ENCODE data around the gene RUNX2.

Gene RUNX2

DNA sequence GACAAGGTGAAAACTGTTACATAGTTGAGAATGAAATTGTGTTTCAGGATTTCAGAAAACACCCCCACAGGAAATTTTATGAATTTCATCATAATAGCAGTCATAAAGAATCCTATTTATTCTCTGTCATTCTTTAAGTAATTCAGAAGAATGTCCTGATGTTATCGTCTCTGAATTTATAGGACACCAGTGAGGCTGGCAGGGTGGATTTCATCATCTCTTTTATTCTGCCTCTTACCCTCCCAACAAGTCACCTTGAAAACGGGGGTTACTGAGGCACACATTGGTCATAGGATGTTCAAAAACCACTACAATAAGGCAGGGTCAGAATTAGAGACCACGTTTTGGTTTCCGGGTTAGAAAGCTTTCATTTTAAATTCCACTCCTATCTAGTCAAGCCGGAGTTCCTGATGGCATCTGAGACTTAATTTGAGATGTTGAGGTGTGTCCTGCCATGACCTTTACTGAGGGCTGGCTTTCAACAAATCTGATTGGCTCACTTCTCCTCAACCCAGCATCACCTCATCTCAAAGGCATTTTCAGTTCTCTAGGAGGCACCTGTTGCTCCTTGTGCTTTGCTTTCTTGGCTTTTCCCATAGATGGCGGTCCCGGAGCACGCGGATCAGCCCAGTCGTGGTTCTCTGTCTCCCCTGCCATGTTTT, 280.3 kb downstream of the RUNX2 start:
- in situ Hi-C loops (cut with MboI; ENCODE audit: low sequenced_read_pairs): no loop called here

DNA sequence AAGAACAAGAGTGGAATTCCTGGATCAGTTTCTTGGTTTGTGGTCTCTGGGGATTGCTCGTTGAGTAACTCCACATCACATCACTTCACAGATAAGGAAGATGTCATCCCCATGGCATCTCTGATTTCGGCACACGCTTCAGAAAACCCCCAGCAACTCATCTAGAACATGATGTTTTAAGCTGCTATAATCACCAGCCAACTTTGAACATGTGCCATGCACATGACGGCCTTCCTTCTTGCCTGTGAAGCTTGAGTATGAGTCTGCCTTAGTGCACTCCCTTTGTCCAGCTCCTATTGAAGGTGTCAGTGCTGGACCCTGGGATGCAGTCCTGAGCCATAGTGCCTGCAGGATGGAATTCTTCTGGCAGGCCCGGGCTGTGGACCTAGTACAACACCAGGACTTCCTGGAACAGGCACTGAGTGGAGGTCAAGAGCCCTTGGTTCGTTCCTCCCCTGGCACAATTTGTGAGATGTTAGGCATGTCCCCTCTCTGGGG, 281.1 kb downstream of the RUNX2 start:
- in situ Hi-C loops (cut with MboI; ENCODE audit: low sequenced_read_pairs): no loop called here

DNA sequence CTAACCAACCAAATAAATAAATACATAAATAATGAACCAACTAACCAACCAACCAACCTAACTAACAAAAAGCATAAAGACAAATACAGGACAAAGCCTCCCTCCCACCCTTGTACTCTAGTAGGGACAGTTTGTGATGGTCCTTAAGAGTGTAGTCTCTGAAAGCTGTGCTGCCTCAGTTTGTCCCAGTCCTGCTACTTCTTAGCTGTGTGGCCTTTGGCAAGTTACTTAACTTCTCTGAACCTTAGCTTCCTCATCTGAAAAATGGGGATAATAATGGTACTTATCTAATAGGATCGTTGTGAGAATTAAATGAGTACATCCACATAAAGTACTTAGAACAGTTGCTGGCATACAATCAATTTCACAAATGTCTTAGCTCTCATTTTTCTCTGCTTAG, 282.2 kb downstream of the RUNX2 start:
- in situ Hi-C loops (cut with MboI; ENCODE audit: low sequenced_read_pairs): no loop called here

DNA sequence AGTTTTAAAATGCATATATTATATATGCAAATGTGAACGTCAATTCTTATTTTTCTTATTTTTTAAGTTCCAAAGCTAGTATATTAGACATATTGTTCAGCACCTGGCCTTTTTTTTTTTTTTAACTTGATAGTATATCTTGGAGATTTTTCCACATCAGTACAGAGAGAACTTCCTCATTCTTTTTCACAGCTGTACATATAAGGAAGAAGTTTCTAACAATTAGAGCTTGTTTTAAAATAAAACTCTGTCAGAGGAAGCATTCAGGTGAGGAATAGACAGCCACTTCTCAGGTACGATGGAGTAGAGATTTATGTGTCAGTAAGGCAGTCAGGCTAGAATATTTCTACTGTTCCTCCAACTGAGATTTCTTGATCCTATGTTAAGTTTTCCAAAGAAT, 282.7 kb downstream of the RUNX2 start:
- in situ Hi-C loops (cut with MboI; ENCODE audit: low sequenced_read_pairs): no loop called here

DNA sequence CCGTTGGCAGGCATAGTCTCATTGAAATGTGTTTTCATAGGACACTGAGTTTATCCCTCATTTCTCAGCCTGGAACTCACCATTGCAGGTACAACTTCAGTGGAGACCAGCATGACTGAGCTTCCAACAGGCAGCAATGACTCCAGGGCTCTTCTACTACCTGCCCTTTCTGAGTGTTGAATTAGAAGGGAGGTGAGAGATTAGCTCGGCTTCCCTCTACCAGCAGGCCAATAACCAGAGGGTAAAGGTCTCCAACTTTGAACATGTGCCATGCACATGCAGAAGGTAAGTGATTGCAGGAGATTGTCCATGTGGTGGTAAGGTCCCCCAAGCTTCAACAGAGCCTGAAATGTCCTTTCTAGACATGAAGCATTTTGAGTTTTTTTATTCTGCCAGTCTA, 283.4 kb downstream of the RUNX2 start:
- in situ Hi-C loops (cut with MboI; ENCODE audit: low sequenced_read_pairs): no loop called here

DNA sequence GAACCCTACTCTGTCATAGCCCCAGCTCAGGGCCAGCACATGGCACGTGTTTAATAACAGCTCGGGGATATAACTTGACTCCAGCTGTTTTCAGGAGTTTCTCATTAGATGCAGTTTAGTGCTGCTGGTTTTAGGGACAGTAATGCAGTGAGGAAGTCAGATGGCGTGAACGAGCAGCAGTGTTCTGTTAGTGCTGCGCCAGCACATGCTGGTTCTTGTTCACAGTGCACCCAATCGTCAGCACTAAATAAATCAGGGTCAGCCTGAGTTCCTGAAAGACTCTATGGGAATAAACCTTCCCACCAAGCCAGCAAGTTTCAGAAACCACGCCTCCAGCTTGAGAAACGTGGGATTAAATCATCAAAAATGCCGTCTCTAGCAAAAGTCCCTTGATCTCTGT, 285.5 kb downstream of the RUNX2 start:
- in situ Hi-C loops (cut with MboI; ENCODE audit: low sequenced_read_pairs): no loop called here

DNA sequence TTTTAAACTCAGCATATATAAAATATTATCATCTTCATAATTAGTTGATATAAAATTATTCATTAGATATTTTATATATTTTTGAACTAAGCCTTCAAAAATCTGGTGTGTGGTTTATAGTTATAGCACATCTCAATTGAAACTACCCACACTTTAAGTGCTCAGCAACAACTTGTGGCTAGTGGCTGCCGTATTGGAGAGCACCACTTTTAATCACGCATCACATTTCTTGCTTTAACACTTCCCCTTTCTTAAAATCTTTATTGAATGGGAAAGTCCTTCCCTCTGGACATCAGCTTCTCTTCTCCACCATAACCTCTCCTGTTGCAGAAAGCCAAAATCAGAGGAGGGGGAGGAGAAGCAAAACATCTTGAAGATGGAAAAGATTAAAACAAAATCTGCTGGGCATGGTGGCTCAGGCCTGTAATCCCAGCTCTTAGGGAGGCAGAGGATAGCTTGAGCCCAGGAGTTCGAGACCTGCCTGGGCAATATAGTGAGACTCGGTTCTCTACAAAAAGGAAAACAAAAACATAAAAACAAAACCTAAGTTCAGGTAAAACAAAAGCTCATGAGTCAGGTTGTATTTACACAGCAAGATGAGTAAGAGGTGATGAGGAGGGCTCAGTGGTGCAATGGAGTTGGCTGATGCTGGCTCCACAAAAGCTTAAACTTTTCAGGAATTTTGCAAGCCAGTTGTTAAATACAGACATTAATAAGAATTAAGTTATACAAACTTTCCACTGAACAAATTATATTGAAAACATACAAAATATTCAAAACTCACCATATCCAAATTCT, 286.6 kb downstream of the RUNX2 start:
- in situ Hi-C loops (cut with MboI; ENCODE audit: low sequenced_read_pairs): no loop called here

DNA sequence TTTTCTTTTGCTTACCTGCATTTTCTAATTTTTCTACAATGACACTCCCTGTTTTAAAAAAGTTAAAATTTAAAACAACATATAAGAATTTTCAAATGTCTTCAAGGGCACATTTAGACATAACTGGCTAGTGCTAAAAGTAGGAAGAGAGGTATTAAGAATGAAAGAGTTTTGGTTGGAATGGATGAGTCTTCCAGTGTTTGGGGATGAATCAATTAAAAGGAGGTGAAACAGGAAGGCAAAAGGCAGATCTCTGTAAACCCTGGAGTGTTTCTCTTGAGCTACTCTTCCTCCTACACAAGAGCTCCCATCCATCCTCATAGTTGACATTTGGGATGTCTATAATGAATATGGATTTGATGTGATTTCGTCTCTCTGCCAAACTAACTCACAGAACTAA, 288.1 kb downstream of the RUNX2 start:
- in situ Hi-C loops (cut with MboI; ENCODE audit: low sequenced_read_pairs): no loop called here

DNA sequence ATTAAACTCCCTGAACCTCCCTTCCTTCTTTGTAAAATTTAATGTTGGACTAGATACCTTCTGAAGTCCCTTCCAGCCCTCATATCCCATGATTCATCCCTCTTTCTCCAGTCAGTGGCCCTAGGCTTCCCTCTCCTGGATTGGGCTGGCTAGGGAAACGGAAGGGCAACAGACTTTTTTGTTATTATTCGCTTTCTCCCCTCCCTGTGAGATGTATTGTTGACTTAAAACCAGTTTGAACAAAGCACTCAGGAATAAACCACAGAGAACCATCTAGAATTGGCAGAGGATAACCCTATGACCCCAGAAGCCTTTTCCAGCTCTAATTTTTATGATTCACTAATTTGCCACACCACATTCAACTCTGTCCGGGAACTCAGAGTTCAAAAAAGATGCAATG, 289.3 kb downstream of the RUNX2 start:
- in situ Hi-C loops (cut with MboI; ENCODE audit: low sequenced_read_pairs): no loop called here

DNA sequence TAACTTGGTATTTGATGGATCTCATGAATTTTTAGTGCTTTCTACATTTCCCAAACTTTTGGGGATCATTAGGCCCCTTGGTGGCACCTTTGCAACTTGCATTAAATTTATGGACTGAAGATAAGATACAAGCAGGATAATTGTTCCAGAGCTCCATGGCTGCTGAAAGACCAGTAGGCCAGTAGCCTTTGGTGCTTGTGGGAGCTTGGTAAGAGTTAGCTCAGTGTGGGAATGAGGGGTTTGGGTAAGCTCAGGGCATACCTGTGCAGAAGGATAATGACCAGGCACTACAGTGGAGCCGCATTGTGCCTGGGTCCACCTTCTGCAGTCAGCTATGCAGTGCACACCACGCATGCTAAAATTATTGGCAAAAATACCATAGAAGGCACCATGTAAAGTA, 290.1 kb downstream of the RUNX2 start:
- in situ Hi-C loops (cut with MboI; ENCODE audit: low sequenced_read_pairs): no loop called here

DNA sequence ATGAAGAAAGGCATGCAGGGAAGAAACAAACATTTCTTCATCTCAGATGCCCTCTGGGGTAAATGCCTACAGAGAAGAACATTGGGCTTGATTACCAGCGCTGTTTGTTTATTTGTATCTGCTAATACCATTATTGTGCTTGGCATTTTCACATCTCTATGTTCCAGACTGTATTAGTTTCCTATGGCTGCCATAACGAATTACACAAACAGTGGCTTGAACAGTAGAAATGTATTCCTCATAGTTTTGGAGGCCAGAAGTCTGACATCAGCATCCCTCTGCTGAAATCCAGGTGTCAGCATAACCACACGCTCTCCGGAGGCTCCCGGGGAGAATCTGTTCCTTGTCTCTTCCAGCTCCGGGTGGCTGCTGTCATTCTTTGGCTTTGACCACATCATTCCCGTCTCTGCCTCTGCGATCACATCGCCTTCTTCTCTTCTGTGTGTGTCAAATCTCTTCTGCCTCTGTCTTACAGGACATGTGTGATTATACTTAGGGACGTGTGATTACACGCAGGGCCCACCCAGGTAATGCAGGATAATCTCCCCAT, 291.2 kb downstream of the RUNX2 start:
- in situ Hi-C loops (cut with MboI; ENCODE audit: low sequenced_read_pairs): no loop called here

DNA sequence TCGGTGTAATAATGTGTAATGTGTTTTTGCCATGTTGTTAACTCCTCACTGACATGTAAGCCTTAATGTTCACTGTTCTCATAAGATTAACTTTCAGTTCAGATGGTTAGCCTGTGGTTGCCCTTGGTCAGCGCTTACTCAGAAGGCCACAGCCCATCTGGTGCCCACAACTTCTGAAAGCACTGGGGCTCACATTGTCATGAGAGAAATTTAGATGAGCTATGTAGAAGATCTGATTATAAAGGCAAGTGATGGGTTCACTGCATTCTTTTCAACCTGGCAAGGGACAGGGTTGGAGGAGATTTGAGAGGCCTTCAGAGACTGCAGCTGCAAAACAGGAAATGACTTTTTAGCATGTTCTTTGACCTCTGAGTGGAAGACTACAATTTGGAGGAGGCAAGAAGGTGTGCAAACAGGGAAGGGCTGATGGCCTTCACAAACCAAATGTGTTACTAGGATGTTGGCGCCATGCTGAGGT, 291.9 kb downstream of the RUNX2 start:
- in situ Hi-C loops (cut with MboI; ENCODE audit: low sequenced_read_pairs): no loop called here

DNA sequence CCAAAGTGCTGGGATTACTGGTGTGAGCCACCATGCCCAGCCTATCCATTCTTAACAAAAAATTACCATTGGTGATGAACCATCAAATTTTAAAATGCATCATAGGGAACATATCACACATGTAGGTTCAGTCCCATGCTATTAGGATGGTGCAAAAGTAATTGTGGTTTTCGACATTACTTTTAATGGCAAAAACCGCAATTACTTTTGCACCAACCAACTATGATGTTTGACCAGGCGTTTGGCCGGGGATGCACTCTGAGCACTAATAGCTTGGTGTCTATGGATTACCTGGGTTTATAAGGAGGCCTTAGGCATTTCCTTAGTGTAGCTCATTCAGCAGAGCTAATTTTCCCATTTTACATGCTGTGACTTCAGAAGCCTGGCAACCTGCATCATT, 296.1 kb downstream of the RUNX2 start:
- in situ Hi-C loops (cut with MboI; ENCODE audit: low sequenced_read_pairs): no loop called here

DNA sequence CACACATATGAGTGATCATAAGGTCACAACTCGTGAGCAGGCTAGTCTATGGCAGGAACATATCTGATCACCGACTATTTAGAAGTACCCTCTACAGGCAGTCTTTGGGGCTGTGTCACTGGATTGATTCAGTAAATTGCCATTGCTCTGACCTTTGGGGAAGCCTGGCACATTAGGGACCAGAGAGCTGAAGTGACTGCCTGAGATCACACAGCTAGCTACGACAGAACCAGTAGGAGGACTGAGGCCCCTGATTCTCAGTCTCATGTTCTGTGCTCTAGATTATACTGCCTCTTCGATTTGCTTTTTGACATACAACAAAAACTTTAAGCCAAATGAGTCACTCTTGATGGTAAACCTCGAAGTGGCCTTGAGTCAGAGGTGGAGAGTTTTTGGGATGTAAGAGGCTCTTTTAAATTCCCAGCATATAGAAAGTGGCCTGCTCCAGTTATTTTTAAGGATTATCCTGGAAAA, 297.1 kb downstream of the RUNX2 start:
- in situ Hi-C loops (cut with MboI; ENCODE audit: low sequenced_read_pairs): no loop called here

DNA sequence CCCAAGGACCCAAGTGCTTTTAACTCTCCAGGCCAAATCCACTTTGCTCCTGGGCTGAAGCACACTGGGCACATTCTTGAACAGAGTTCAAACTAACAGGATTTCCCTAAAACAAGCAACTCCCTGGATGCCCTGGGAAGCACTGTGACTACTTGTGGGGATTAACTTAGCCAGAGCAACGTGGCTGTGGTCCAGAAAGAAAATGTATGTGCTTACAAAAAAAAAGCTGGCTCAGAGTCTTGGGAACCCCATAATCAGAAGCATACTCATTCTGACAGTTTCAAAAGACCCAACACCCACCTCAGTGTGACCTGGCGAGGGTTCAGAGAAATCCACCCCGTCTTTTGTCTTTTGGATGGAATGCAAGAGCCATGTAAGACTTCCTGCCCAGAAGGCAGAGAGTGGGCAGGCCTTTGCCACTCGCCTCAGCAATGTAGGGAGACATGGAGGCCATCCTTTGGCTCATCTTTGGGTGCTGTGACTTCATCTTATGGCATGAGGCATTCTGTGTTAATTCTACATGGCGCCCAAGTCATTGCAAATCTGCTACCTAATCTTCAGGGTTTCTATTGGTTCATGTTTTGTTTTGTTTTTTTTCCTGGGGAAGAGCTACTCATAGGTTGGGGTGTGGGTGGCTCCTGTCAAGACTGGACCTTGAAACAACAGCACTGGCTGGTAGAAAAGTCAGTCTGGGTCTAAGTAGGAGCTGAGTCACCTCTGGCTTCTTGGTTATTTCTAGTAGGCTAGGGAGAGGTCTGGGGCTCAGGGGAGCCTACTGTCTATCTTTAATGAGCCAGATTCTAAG, 298.2 kb downstream of the RUNX2 start:
- in situ Hi-C loops (cut with MboI; ENCODE audit: low sequenced_read_pairs): no loop called here

DNA sequence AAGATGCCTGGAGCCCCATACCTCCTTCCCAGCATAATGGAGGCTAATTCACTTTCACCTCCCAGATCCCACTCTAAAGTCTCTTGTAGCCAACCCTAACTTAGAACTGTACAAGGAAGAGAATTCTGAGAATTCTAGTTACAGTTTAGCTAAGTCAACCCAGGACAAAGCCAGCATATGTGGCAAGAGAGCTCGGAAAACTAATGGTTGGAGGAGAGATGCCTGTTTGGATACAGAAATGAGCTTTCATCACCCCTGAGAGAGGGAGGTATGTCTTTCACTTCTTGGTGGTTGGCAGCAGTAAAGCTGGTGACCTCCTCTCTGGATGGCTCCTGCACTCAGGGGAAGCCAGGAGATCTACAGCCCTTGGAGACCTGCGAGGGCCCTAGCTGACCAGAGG, 302.2 kb downstream of the RUNX2 start:
- in situ Hi-C loops (cut with MboI; ENCODE audit: low sequenced_read_pairs): no loop called here

DNA sequence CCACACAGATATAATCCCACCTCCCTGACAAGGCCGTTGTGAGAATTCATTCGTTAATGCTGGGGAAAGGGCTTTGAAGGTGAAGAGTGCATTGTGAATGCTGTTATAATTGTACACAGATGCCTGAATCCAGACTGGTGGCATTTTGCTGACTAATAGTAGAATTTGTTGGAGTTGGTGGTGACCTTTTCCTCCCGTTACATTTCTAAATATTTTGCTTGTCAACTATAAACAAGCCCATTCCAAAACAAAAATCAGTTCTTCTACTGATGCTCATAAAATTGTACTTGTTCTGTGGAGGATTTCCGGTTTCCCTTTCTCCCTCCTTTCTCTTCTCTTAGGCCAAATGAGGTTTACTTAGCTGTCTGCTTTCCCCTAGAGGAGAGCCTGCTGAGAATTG, 302.7 kb downstream of the RUNX2 start:
- in situ Hi-C loops (cut with MboI; ENCODE audit: low sequenced_read_pairs): no loop called here

DNA sequence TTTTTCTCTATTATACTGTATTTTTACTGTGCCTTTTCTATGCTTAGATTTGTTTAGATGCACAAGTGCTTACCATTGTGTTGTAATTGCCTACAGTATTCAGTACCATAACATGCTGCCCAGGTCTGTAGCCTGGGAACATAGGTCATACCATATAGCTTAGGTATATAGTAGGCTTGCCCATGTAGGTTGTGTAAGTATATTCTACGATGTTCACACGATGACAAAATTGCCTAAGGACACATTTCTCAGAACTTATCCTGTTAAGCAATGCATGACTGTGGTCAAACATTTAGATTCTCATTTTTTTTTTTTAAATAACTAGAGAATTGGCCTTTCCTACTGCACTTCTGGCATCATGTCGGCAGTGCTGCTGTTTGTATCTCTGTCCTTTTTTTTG, 303.3 kb downstream of the RUNX2 start:
- in situ Hi-C loops (cut with MboI; ENCODE audit: low sequenced_read_pairs): no loop called here

DNA sequence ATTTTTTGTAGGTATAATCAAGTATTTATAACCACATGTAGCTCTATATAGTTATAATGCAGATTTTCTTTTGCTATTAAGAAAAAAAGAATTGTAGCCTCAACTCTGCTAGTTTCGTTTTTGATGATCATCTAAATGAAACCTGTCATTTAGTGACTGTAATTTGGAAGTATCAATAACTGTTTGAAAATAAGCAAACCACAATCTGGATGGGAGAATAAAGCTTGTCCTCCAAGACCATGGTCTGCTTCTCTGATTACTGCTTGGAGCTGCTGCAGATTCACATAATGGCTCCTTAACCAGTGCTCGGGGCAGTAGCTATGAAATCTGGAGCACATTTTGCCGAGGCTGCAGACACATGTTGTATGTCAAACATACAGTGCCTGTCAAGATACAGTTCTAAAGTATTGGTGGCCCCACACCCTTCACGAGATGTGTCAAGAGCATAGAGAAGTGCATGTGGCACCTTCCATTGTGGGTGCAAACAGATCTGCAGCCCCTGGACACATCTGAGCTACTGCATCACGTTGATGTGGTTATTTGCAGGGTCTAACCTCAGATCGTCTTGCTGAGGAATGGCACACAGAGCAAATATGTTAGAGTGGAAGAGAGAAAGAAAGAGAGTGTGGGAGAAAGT, 305.3 kb downstream of the RUNX2 start:
- in situ Hi-C loops (cut with MboI; ENCODE audit: low sequenced_read_pairs): no loop called here

DNA sequence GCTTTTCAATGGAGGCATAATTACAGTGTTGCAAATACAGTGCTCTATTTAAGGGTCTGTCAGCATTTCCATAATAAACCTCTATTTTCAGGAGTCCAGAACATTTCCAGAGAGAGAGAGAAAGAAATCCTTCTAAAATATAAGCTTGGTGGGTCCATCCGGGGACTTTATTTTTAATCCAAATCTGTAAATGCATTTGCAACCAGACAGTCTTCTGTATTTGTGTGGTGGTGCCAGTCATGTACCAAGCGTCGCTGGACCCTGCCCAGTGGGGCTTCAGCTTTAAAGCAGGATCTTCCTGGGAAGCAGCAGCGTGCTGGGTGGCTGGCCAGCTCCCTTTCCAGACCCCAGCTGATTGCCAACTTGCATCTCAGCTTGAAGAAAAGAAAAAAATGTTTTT, 306.1 kb downstream of the RUNX2 start:
- in situ Hi-C loops (cut with MboI; ENCODE audit: low sequenced_read_pairs): no loop called here

All from HL-60/S4 treated with retinoic acid at 250 ng/mL for 4 days and 3 days (cell line).